Measurements from ENCODE around the gene FRMD5.
A peak's percentile ranks its signal among the peaks of the same experiment; 100 is the strongest.
"Not testable (repeated sequence)": the region's sequence is repeated elsewhere in the genome, so short reads cannot be mapped to it uniquely, and the experiment has no call there.

Gene FRMD5

DNA sequence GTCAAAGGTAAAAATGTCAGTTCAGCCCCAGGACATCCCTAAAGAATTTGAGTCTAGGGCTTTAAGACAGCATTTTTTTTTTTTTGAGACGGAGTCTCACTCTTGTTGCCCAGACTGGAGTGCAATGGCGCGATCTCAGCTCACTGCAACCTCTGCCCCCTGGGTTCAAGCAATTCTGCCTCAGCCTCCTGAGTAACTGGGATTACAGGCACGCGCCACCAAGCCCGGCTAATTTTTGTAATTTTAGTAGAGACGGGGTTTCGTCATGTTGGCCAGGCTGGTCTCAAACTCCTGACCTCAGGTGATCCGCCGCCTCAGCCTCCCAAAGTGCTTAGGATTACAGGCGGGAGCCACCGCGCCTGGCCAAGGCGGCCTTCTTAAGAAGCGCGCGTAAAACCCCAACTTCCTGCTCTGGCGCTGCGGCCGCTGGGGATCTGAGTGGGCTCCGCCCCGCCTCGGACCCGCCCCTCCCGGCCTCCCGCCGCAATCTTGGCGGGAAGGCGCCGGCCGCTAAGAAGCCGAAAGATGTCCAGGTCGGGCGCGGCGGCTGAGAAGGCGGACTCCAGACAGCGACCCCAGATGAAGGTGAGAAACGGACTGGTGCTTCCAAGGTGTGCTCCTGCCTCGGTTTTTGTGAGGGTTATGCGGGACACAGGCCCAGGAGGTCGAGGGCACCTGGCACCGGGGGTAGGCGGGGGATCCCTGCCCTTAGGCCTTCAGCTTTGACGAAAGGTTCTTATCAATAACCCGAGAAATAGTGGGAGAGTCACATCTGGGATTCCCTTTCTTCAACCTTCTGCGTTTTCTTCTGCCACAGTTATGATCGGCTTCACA, 368.3 kb downstream of the FRMD5 start, which contains the start of gene WDR76:
Gene WDR76, plus strand, starts transcription at position 495 of the 834 bp plus-strand sequence. Its CDS starts 31 bp downstream, at position 526.
- TF ChIP-seq, protein P1, sequence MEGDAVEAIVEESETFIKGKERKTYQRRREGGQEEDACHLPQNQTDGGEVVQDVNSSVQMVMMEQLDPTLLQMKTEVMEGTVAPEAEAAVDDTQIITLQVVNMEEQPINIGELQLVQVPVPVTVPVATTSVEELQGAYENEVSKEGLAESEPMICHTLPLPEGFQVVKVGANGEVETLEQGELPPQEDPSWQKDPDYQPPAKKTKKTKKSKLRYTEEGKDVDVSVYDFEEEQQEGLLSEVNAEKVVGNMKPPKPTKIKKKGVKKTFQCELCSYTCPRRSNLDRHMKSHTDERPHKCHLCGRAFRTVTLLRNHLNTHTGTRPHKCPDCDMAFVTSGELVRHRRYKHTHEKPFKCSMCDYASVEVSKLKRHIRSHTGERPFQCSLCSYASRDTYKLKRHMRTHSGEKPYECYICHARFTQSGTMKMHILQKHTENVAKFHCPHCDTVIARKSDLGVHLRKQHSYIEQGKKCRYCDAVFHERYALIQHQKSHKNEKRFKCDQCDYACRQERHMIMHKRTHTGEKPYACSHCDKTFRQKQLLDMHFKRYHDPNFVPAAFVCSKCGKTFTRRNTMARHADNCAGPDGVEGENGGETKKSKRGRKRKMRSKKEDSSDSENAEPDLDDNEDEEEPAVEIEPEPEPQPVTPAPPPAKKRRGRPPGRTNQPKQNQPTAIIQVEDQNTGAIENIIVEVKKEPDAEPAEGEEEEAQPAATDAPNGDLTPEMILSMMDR (IDR thresholded peaks at IDR 0.05; ENCODE audit: borderline replicate concordance, control extremely low read depth, extremely low read depth, insufficient read depth, missing control alignments) = no peak
- peak; percentile 90 for DNase-seq (ENCODE audit: low spot score)
- in situ Hi-C loops (cut with MboI; ENCODE audit: low sequenced_read_pairs, unreplicated experiment) = no loop called here

DNA sequence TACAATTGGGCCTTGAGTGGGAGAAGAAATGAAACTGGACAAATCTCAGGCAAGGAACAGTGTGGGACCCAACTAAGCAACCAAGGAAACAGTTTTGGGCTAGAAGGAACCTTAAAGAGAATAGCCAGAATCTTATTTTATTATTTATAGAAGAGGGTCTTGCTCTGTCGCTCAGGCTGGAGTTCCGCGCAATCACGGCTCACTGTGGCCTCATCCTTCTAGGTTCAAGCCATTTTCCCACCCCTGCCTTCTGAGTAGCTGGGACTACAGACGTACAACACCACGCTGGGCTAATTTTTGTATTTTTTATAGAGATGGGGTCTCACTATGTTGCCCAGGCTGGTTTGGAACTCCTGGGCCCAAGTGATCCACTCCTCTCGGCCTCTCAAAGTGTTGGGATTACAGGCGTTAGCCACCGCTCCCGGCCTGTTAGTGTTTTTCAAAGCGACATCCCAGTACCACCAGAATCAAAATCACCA, 369.0 kb downstream of the FRMD5 start:
- TF ChIP-seq, protein P1 (IDR thresholded peaks at IDR 0.05; ENCODE audit: borderline replicate concordance, control extremely low read depth, extremely low read depth, insufficient read depth, missing control alignments) = no peak
- DNase-seq (ENCODE audit: low spot score) = no peak
- in situ Hi-C loops (cut with MboI; ENCODE audit: low sequenced_read_pairs, unreplicated experiment) = no loop called here

DNA sequence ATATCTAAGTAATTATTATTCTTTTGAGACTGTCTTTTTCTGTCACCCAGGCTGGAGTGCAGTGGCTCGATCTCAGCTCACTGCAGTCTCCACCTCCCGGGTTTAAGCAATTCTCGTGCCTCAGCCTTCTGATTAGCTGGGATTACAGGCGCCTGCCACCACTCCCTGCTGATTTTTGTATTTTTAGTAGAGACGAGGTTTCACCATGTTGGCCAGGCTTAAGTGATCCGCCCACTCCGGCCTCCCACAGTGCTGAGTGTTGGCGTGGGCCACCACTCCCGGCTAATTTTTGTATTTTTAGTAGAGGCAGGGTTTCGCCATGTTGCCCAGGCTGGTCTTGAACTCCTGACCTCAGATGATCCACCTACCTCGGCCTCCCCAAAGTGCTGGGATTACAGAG, 369.8 kb downstream of the FRMD5 start:
- DNase-seq (ENCODE audit: low spot score); in situ Hi-C loops (cut with MboI; ENCODE audit: low sequenced_read_pairs, unreplicated experiment): not testable (repeated sequence)

DNA sequence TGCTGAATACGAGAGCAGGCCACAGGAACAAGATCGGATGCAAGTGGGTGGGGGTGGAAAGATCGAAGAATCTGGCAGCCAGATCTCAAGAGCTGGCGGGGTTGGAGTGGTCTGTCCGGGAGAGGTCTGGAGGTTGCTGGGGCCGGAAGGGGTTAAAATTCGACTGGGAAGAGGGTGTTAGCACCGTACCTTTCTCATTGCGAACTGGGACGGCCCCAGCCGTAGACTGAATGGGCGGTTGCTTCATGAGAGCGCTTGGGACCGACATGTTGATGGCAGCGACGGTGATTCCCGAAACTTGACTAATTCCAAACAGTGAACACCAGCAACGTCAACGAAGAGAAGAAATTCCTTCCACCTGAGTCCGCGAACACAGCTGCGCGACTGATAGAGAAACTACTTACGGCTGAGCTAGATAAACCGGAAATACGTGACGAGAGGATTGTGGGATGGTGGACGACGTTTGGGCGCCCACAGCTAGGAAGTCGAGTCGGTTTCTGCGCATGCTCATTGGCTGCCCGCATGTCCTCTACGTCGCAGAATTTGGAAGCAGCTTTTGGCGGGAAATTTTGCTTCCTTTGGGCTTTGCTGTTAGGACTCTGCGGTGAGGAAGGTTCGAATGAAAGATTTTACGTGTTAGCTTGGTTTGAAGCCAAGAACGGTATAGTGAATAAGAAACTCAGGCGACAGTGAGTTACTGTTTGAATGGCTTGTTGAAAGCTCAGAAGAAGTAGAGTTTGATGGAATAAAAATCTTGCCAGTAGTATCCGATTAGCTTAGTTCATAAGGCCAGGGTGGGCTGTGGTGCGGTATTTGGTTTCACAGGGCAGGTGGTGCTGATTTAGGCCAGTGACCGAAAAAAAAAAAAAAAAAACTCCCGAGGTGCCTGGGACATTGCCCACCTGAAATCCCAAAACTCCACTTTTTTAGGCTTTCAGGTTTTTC, 370.5 kb downstream of the FRMD5 start, which contains the start of gene MFAP1:
Gene MFAP1, minus strand, starts transcription at position 389 of the 945 bp plus-strand sequence. Its CDS starts 121 bp downstream, at position 268.
- TF ChIP-seq, protein P1 (IDR thresholded peaks at IDR 0.05; ENCODE audit: borderline replicate concordance, control extremely low read depth, extremely low read depth, insufficient read depth, missing control alignments) = no peak
- DNase-seq (ENCODE audit: low spot score) = peak; percentile 92
- in situ Hi-C loops (cut with MboI; ENCODE audit: low sequenced_read_pairs, unreplicated experiment) = no loop called here

DNA sequence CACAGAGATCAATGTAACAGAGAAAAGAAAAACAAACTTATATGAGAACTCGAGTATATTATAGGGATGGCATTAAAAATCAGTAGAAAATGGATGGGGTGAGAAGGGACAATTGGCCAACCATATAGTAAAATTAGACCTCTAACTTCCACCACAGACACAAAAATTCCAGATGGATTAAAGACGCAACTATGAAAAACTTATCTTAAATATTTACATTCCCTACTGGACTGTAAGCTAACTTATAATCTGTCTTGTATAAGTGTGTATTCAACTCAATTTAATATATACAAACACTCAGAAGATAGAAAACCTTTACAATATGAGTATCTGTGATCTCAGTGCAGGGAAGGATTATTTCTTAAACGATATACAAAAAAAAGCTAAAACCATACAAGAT, 373.6 kb downstream of the FRMD5 start:
- TF ChIP-seq, protein P1 (IDR thresholded peaks at IDR 0.05; ENCODE audit: borderline replicate concordance, control extremely low read depth, extremely low read depth, insufficient read depth, missing control alignments) = no peak
- DNase-seq (ENCODE audit: low spot score) = no peak
- in situ Hi-C loops (cut with MboI; ENCODE audit: low sequenced_read_pairs, unreplicated experiment) = no loop called here

Measured in GM13976 (cell line).